Measurements from ENCODE around the gene SGPP2. TPM values are rescaled to one million over a fixed set of nuclear protein-coding genes. Genes with fewer than 3 reads are reported as not detected.

Gene SGPP2
- total RNA-seq, 1 experiment from 2014 or later: not detected

DNA sequence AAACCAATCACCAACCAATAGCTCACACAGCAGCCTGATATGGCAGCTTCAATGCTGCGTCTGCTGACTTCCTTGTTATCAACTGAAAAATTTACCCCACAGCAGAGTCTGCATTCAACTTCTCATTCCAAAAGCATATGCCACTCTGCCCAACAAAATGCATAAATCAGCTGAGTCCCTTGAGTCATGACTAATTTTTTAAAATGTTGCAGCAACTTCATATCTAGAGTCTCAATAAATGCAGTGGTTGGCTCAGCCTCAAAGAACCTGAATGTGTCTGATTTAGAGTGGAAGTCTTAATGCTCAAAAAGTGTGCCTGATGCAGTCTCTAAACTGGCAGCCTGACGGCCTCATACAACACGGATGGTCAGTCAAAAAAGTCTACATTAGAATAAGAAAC, 185.0 kb downstream of the SGPP2 start:
- H4K91ac ChIP-seq (ENCODE audit: insufficient read length, low read depth, low read length): no peak overlapping the region
- Mint-ChIP-seq H3K36me3 (ENCODE audit: insufficient read depth in 1 of 3, low read depth in 3 of 3) (peaks cover 8 to 27% (median 10%) of the 10 kb centered on the region in 3 experiments; a peak in 5 of 7 replicates), H3K4me1 (no peaks in the 10 kb centered on the region), H3K27me3 (ENCODE audit: low read depth) (no peaks in the 10 kb centered on the region), H3K4me3 (no peak overlapping the region), H3K9me3 (no peaks in the 10 kb centered on the region), H3K27ac (no peak overlapping the region)
- H3K79me2 ChIP-seq (ENCODE audit: insufficient read depth, low read length): no peaks in the 10 kb centered on the region
- no peak overlapping the region for H3K4ac ChIP-seq (ENCODE audit: low read depth, low read length)
- H4K20me1 ChIP-seq (ENCODE audit: control insufficient read depth, insufficient read depth, insufficient read length): no peaks in the 10 kb centered on the region
- H3K18ac ChIP-seq (ENCODE audit: insufficient read length, low read depth, low read length): no peak overlapping the region
- H3K9me3 ChIP-seq (ENCODE audit: control insufficient read depth, low read depth, low read length): no peaks in the 10 kb centered on the region
- no peak overlapping the region for H2BK12ac ChIP-seq (ENCODE audit: insufficient read length, low read depth, low read length)
- no peak overlapping the region for H4K8ac ChIP-seq (replicated peaks; ENCODE audit: insufficient read length, low read depth, low read length)
- H2BK120ac ChIP-seq (ENCODE audit: low read depth, low read length, poor library complexity, severe bottlenecking): no peak overlapping the region
- H3K27ac ChIP-seq (ENCODE audit: insufficient read length, low read depth, low read length): no peak overlapping the region
- H2BK5ac ChIP-seq (ENCODE audit: insufficient read length, low read length): no peak overlapping the region
- TF ChIP-seq, protein P1, sequence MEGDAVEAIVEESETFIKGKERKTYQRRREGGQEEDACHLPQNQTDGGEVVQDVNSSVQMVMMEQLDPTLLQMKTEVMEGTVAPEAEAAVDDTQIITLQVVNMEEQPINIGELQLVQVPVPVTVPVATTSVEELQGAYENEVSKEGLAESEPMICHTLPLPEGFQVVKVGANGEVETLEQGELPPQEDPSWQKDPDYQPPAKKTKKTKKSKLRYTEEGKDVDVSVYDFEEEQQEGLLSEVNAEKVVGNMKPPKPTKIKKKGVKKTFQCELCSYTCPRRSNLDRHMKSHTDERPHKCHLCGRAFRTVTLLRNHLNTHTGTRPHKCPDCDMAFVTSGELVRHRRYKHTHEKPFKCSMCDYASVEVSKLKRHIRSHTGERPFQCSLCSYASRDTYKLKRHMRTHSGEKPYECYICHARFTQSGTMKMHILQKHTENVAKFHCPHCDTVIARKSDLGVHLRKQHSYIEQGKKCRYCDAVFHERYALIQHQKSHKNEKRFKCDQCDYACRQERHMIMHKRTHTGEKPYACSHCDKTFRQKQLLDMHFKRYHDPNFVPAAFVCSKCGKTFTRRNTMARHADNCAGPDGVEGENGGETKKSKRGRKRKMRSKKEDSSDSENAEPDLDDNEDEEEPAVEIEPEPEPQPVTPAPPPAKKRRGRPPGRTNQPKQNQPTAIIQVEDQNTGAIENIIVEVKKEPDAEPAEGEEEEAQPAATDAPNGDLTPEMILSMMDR (conservative IDR thresholded peaks at IDR 0.05): no peak
- no peak overlapping the region for H3K23ac ChIP-seq (ENCODE audit: insufficient read length, low read depth, low read length)
- H3K79me1 ChIP-seq (ENCODE audit: insufficient read depth, low read depth, low read length, poor library complexity, severe bottlenecking): no peaks in the 10 kb centered on the region
- H3T11ph ChIP-seq (ENCODE audit: low read length): no peak overlapping the region
- no peaks in the 10 kb centered on the region for H3K27me3 ChIP-seq (ENCODE audit: insufficient read depth, low read length)
- H2BK15ac ChIP-seq (ENCODE audit: low read depth, low read length): no peak overlapping the region
- H2AFZ ChIP-seq (ENCODE audit: low read length): no peak overlapping the region
- no peak overlapping the region for H4K5ac ChIP-seq (ENCODE audit: insufficient read length, low read depth, low read length)
- no peak overlapping the region for H3K4me2 ChIP-seq (ENCODE audit: insufficient read depth, insufficient read length, low read length)
- no peak overlapping the region for H3K9ac ChIP-seq (ENCODE audit: extremely low read depth, insufficient read length, low read length)
- no peaks in the 10 kb centered on the region for H3K23me2 ChIP-seq (ENCODE audit: insufficient read length, low read depth, low read length, poor library complexity, severe bottlenecking)
- no peak for DNase-seq
- H3K4me1 ChIP-seq (ENCODE audit: insufficient read depth, low read length): no peaks in the 10 kb centered on the region
- no peak overlapping the region for H3K14ac ChIP-seq (ENCODE audit: insufficient read depth, low read length)
- H3K56ac ChIP-seq (ENCODE audit: insufficient read length, low read depth, low read length): no peak overlapping the region
- H2BK20ac ChIP-seq (ENCODE audit: low read depth, low read length, poor library complexity, severe bottlenecking): no peak overlapping the region
- WGBS (ENCODE audit: extremely low coverage, insufficient read length, low lambda C conversion rate): no CpG with 5 or more reads among the region's 3 CpGs
- no peak overlapping the region for H2AK5ac ChIP-seq (ENCODE audit: insufficient read length, low read length)

Other genes with a start within 250 kb of the SGPP2 start
- not detected in 2 replicates for gene PAX3, start 125.5 kb upstream of the SGPP2 start, total RNA-seq (2021)
- gene FARSB, start 231.5 kb downstream of the SGPP2 start, total RNA-seq (2021): 31.2 and 32.1 TPM in 2 replicates
- not detected in 2 replicates for gene MOGAT1, start 247.1 kb downstream of the SGPP2 start, total RNA-seq (2021)

Measured in H9 (cell line).